ENCODE measurements around the gene LSP1.
"Not testable (repeated sequence)": the region's sequence is repeated elsewhere in the genome, so short reads cannot be mapped to it uniquely, and the experiment has no call there.

LSP1 gene, protein sequence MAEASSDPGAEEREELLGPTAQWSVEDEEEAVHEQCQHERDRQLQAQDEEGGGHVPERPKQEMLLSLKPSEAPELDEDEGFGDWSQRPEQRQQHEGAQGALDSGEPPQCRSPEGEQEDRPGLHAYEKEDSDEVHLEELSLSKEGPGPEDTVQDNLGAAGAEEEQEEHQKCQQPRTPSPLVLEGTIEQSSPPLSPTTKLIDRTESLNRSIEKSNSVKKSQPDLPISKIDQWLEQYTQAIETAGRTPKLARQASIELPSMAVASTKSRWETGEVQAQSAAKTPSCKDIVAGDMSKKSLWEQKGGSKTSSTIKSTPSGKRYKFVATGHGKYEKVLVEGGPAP

GRCh38 chr11:1852877-1853276, at the start of gene LSP1:
Gene LSP1, plus strand, starts transcription at chr11:1853084. Its CDS starts 61 bp downstream, at chr11:1853145.
- DNase-seq (ENCODE audit: low read depth): peak; percentile 82

GRCh38 chr11:1803246-1803645, 49.6 kb upstream of the LSP1 start:
- no peak for DNase-seq (ENCODE audit: low read depth)

DNA sequence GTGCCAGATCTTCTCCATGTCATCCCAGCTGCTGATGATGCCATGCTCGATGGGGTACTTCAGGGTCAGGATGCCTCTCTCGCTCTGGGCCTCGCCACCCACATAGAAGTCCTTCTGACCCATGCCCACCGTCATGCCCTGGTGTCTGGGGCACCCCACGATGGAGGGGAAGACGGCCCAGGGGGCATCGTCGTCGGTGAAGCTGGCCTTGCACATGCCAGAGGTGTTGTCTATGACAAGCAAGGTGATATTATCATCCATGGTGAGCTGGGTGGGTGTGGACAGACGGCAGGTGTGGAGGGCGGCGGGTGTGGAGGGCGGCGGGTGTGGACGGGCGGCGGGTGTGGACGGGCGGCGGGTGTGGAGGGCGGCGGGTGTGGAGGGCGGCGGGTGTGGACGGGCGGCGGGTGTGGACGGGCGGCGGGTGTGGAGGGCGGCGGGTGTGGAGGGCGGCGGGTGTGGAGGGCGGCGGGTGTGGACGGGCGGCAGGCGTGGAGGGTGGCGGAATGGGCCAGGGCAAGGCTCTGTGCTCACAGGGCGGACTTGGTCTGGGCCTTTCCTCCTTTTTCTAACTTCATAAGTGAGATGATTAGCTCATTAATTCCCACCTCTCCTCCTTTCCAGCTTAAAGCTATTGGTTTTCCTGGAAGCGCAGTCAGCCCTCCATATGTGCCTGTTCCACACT, 48.9 kb upstream of the LSP1 start:
- DNase-seq (ENCODE audit: low read depth): not testable (repeated sequence)

GRCh38 chr11:1805525-1805924, 47.4 kb upstream of the LSP1 start:
- DNase-seq (ENCODE audit: low read depth): no peak

- no peak for DNase-seq (ENCODE audit: low read depth)
Measured at GRCh38 chr11:1807264-1807995, 45.5 kb upstream of the LSP1 start.

GRCh38 chr11:1810761-1811160, 42.1 kb upstream of the LSP1 start:
- DNase-seq (ENCODE audit: low read depth): no peak

DNA sequence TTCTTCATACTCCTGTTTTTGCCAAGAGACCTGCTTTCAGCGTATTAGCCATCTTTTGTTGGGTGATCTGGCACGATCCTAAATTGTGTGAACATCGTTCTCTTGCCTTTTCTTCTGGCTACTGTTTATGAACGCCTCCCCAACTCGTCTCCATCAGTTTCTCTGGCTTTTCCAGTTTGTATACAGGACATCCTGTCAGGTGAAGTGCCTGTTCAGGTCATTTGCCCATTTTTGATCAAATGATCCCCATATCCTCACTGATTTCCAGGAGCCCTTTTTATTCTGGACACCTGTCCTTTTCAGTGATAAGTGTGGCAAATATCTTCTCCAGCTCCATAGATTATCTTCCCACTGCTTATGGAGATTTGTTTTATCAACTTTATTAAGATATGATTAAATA, 40.6 kb upstream of the LSP1 start:
- no peak for DNase-seq (ENCODE audit: low read depth)

DNA sequence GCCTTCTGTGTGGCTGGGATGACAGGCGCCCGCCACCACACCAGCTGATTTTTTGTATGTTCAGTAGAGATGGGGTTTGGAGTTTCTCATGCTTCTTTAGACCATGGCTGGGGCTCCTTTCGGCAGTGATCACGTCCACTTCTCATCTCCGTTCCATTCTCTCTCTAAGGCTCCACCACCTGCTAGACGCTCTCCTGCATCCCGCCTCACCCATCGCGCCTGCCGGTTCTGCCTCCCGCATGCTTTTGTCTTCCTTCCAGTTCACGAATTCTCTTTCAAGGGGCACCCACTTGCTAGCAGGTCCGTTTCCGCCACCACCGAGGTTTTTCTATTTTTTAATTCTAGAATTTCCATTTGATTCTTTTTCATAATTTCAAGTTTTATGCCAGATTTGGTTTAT, 40.1 kb upstream of the LSP1 start:
- DNase-seq (ENCODE audit: low read depth): no peak

- not testable (repeated sequence) for DNase-seq (ENCODE audit: low read depth)
Measured at GRCh38 chr11:1813356-1813755, 39.5 kb upstream of the LSP1 start.

DNA sequence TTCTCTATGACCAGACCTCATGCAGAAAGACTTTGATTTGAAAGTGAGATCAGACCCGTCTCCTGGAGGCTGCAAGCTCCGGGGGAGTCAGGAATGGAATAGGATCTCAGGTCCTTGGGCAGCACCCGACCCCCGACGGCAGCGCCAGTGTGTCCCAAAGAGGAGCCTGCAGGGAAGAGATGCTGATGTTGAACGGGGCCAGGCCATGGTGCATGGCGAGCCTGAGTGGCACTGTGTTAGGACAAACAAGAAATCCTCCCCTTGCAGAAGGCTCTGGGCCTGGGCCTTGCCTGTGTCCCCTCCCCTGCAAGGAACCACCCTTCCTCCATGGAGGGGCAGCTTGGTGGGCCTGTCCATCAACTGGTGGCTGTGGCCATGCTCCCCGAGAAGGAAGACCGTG, 38.2 kb upstream of the LSP1 start:
- no peak for DNase-seq (ENCODE audit: low read depth)

- no peak for DNase-seq (ENCODE audit: low read depth)
Measured at GRCh38 chr11:1815311-1815710, 37.6 kb upstream of the LSP1 start.

- DNase-seq (ENCODE audit: low read depth): no peak
Measured at GRCh38 chr11:1815751-1816150, 37.1 kb upstream of the LSP1 start.

GRCh38 chr11:1817000-1817399, 35.9 kb upstream of the LSP1 start:
- no peak for DNase-seq (ENCODE audit: low read depth)

DNA sequence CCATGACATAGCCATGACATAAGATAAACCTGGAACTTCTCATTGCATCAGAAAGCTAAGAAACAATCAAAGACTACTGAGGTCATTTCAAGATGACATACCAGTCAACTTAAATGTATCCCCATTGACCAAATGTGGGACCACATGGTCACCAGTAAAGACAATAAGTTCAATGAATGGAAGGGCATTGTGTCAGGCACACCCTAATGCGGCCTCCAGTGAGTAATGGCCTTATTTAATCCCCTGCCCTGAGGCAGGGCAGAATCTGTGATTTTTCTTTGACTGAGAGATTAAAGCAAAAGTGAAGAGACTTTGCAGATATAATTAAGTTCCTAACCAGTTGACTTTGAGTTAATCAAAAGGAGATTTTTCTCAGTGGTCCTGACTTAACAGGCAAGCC, 35.4 kb upstream of the LSP1 start:
- no peak for DNase-seq (ENCODE audit: low read depth)

DNA sequence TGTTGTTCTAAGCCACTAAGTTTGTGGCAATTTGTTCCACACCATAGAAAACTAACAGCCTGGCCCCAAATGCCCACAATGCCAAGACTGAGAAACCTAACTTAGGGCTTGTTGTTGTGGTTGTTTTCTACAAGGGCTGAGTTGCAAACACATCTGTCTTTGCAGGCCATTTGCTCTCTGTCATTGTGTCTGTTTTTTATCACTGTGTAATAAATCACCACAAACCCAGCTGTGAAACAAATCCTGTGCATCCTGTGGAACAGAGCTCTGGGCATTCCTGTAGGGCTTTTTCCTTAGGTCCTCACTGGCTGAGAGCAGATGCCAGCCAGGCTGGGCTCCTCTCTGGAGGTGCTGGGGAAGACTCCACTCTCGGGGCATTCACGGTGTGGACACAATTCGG, 33.8 kb upstream of the LSP1 start:
- DNase-seq (ENCODE audit: low read depth): no peak

GRCh38 chr11:1820463-1821325, 32.2 kb upstream of the LSP1 start:
- no peak for DNase-seq (ENCODE audit: low read depth)

DNA sequence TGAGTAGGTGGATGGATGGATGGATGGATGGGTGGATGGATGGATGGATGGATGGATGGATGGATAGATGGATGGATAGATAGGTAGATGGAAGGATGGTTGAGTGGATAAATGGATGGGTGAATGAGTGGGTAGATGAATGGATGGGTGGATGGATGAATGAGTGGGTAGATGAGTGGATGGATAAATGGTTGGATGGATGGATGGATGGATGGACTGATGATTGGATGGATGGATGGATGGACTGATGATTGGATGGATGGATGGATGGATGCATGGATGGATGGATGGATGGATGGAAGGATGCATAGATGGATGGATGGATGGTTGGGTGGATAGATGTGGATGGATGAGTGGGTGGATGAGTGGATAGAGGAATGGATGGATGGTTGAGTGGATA, 31.3 kb upstream of the LSP1 start:
- no peak for DNase-seq (ENCODE audit: low read depth)

DNA sequence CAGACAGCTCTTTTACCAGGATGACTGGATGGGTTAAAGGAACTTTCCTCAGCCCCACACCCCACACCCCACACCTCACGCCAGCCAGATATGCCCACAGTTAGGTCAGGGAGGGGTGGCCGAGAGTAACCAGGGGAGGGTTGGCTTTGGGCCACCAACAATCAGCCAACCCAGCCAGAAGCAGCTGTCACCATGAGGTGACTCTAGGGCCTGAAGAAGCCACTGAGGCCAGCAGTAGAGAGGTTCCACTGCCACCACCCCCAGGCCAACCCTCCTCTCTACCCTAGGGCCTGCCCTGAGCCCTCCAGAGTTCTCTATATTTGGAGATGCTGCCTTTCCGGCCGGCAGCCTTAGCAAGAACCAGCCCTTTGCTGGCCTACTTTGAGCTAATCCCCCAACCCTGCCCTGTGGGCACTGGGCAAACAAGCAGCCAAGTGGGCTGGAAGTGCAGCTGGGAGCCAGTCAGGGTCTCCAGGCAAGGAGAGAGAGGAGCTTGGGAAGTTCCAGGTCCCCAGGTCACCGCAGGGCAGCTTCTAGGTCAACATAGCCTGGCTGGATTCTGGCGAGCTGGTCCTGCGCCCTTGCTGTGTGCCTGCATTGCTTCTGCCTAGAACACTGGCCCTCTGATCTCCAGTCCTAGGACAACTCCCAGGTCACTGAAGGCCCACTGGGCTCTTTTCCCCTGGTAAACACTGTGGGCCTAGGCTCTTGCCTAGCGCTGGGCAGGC, 30.1 kb upstream of the LSP1 start:
- no peak for DNase-seq (ENCODE audit: low read depth)

GRCh38 chr11:1823376-1824220, 29.3 kb upstream of the LSP1 start:
- DNase-seq (ENCODE audit: low read depth): no peak

DNA sequence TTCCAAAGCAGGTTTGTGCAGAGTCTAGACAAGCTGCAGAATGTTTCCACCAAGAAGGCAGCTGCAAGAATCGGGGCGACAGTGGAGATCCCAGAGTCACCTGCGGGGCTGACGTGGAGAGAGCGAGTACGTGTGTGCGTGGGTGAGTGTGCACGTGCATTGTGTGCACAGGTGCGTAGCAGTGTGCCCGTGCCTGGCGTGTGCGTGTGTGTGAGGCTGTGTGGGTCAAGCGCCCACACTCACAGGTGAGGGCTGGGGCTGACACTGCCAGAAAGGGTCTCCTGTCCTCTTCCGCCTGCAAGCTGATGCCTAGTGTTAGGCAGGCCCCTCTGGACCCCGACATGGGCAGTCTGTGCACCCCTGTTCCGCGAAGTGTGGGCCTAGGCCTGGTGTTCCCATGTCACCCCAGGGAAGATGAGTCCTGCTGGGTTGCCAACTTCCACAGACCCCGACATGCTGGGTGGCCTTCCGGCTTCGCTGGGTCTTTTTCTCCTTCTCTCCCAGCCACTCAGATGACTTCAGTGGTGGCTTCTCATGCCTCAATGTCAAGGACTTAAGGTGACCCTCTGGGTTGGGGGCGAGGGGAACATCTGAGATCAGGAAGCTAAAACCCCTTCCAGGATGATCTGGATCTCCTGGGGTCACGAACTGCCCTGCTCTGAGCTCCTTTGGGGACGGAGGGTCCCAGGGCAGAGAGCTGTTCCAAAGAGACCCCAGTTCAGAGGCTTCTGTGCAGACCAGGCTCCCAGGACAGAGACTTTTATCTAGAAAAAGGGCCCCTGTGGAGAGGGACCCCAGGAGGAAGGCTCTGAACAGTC, 28.5 kb upstream of the LSP1 start:
- no peak for DNase-seq (ENCODE audit: low read depth)
